ENCODE results near the gene ATAD3A. TPM values are rescaled to one million over a fixed set of nuclear protein-coding genes. Genes with fewer than 3 reads are reported as not detected.
"Not testable (repeated sequence)": the region's sequence is repeated elsewhere in the genome, so short reads cannot be mapped to it uniquely, and the experiment has no call there.

The ATAD3A gene
- polyA plus RNA-seq, 5 donors, result 13.8 to 31.6 (median 18.3) TPM

DNA sequence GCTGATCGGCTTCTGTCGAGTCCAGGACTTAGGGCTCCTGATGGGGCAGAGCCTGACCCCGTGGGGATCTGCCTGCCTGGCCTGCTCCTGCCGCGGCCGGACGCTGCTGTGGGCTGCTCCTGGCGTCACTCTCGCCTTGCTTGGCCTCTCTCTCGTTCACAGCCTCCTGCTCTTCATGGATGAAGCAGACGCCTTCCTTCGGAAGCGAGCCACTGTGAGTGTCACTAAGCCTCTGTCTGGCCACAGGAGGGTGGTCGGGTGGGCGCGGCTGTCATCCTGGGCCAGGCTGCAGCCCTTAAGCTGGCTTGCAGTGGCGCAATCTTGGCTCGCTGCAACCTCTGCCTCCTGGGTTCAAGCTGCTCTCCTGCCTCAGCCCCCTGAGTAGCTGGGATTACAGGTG is 24.3 kb upstream of the ATAD3A start:
- DNase-seq, result no peak

DNA sequence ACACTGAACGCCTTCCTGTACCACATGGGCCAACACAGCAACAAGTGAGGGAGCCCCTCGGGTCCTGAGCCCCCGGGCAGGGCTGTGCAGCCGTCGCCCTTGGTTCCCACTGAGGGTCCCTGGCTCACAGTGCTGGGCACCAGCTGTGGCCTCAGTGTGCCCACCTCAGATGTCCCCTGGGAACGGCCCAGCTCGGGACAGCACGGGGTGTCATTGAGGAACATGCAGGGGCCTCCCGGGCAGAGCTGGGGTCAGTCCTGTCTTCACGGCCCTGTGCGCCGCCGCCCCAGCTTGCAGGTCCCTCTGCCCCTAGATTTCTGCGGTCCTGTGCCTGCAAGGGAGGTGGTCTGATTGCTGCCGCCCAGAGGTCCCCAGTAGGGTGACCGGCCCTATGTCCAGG is 22.7 kb upstream of the ATAD3A start:
- DNase-seq, result no peak

DNA sequence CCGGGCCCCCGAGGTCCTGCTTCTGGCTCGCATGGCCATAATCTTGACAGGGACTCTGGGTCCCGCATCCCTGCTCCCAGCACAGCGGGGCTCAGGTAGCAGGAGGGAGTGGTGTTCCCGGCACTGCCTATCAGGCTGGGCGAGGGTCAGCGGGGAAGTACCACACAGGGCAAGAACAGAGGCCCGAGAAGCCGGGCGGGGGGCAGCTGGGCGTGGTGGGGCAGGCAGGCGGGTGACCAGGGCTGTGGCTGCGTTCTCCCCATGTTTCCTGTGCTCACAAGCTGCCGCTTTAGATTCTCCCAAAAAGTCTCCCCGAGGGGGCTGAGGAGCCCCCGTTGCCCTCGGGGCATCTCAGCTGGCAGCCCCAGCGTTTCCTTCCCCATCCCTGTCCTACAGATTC is 22.1 kb upstream of the ATAD3A start:
- no peak for DNase-seq

DNA sequence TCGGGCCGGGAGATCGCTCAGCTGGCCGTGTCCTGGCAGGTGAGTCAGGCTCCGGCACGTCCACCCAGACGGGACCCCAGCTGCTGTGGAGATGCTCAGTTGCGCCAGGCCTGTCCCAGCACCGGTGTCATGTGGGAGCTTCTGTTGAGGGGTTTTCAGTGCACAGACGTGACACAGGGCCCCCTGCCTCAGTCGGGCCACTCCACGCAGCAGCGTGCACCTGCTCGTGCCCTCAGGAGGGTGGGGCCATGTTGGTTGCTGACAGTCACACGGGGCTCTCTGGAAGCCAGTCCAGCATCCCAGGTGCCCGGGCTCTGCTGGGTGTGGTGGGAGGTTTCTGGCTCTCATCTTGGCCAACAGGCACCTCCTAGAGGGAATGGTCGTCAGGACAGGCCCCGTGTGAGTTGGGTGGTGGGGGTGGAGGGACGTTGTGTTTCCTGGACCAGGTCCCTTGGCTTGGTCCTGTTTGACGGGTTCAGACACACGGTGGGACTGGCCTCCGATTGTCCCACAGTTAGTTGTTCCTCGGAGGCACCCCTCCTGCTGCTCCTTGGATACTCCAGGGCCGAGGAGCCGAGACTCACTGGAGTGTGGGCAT is 21.2 kb upstream of the ATAD3A start:
- no peak for DNase-seq

DNA sequence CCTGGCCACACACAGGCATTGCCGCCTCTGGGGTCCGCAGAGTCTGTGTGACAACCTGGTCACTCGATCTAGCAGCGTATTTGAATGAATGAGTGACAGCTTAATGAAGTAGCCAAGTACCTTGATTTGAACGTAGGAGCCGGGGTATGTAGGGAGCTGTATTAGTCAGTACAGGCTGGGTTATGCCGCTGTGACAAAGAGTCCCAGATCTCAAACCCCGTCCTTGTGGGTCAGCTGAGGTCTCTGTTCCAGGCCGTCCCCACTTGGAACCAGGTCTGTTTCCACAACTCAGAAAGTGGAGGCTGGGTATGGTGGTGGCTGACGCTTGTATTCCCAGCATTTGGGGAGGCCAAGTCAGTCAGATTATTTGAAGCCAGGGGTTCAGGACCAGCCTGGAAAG is 20.4 kb upstream of the ATAD3A start:
- DNase-seq, result no peak

DNA sequence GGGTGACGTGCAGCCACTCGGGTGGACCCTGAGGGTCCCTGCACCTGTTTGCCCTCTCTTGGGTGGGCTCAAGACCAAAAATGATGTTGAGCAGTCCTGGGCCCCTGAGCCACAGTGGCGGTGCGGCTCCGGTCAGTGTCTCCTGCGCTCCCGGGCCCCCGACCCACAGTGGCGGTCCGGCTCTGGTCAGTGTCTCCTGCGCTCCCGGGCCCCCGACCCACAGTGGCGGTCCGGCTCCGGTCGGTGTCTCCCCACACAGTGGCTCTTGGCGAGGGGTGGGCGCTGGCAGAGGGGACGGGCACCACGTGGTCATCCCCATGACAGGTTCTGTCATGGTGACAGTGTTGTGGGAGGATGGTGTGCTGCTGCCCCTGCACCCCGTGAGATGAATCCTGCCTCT is 17.7 kb upstream of the ATAD3A start:
- DNase-seq, result not testable (repeated sequence)

DNA sequence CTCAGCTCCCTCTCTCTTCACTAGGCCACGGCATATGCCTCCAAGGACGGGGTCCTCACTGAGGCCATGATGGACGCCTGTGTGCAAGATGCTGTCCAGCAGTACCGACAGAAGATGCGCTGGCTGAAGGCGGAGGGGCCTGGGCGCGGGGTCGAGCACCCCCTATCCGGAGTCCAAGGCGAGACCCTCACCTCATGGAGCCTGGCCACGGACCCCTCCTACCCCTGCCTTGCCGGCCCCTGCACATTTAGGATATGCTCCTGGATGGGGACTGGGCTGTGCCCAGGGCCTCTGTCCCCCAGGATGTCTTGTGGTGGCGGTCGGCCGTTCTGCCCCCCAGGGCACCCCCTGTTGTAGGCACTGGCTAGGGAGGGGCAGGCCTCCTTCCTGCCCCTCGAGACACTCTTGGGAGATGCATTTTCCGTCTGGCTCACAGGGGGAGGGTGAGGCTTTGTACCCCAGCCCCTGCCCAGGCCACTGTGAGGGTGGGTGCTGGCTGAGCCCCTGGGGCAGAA is 16.4 kb upstream of the ATAD3A start:
- not testable (repeated sequence) for DNase-seq

DNA sequence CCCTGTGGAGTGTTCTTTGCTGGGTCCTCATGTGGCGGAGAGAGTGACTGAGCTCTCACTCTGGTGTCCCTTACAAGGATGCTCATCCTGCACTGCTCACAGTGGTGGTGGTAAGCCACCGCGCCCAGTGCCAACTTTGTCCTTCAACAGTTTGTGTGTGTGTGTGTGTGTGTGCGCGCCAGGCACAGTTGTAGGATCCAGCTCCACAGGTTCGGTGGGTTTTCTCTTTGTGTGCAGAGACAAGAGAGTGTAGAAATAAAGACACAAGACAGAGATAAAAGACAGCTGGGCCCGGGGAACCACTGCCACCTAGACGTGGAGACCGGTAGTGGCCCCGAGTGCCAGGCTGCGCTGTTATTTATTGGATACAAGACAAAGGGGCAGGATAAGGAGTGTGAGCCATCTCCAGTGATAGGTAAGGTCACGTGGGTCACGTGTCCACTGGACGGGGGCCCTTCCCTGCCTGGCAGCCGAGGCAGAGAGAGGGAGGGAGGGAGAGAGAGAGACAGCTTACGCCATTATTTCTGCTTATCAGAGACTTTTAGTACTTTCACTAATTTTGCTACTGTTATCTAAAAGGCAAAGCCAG is 7.1 kb upstream of the ATAD3A start:
- peak; percentile 23 to 26 for DNase-seq

DNA sequence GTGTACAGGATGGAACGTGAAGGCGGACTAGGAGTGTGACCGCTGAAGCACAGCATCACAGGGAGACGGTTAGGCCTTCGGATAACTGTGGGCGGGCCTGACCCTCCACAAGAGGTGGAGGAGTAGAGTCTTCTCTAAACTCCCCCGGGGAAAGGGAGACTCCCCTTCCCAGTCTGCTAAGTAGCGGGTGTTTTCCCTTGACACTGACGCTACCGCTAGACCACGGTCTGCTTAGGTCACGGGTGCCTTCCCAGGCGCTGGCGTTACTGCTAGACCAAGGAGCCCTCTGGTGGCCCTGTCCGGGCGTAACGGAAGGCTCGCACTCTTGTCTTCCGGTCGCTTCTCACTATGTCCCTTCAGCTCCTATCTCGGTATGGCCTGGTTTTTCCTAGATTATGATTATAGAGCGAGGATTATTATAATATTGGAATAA is 6.6 kb upstream of the ATAD3A start:
- DNase-seq, result not testable (repeated sequence)

DNA sequence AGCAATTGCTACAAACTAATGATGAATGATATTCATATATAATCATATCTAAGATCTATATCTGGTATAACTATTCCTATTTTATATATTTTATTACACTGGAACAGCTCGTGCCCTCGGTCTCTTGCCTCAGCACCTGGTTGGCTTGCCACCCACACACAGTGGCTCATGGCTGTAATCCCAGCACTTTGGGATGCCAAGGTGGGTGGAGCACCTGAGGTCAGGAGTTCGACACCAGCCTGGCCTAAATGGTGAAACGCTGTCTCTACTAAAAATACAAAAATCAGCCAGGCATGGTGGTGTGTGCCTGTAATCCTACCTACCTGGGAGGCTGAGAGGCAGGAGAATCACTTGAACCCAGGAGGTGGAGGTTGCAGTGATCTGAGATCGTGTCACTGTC is 6.2 kb upstream of the ATAD3A start:
- not testable (repeated sequence) for DNase-seq

DNA sequence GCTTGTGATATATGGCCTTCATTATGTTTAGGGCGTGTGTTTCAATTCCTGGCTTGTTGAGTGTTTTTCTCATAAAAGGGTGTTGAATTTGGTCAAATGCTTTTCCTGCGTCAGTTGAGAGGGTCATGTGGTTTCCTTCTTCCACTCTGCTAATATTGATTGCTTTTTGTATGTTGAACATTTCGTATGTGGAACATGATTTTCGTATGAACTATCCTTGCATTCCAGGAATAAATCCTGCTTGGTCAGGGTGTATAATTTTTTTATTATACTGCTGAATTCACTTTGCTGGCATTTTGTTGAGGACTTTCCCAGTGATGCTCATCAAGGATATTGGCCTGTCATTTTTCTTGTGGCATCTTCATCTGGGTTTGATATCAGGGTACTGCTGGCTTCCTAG is 4.7 kb upstream of the ATAD3A start:
- no peak for DNase-seq

DNA sequence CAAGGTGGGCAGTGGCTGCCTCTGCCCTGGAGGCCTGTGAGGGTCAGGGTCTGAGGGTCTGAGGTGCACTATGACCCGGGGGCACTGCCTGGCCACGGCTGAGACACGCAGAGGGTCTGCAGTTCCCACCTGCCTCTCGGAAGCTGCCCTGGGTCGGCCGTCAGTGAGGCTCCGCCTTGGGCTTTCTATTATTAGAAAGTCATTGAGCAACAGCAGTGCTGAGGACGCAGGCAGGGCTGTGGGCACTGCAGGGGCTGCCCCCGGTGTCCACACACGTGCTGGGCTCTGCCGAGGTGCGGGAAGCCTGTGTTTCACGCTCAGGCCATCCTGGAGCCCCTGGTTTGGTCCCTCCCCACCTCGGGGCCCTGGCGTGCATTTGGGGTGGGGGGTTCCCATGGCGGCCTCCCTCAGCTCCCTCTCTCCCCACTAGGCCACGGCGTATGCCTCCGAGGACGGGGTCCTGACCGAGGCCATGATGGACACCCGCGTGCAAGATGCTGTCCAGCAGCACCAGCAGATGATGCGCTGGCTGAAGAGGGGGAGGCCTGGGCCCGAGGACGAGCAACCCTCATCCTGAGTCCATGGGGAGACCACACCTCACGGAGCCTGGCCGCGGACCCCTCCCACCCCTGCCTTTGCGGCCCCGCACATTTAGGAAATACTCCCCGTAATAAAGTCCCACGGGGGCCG is 3.0 kb upstream of the ATAD3A start:
- not testable (repeated sequence) for DNase-seq

DNA sequence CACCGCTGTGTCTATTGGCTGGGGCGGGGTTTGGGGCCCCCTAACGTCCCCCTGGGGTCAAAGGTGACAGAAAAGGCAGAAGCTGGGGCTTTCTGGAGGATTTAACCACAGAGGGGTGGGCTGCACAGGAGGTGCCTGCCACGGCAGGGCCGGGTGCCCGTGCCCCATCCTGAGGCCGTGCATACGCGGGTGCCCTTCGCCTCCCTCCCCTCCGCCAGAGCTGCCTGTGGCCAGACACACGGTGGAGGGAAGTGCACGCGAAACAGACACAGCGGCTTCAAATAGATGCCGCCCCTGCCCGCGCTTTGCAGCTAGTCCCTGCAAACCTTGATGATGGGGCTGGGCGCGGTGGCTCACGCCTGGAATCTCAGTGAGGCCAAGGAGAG is 2.5 kb upstream of the ATAD3A start:
- DNase-seq, result not testable (repeated sequence)

DNA sequence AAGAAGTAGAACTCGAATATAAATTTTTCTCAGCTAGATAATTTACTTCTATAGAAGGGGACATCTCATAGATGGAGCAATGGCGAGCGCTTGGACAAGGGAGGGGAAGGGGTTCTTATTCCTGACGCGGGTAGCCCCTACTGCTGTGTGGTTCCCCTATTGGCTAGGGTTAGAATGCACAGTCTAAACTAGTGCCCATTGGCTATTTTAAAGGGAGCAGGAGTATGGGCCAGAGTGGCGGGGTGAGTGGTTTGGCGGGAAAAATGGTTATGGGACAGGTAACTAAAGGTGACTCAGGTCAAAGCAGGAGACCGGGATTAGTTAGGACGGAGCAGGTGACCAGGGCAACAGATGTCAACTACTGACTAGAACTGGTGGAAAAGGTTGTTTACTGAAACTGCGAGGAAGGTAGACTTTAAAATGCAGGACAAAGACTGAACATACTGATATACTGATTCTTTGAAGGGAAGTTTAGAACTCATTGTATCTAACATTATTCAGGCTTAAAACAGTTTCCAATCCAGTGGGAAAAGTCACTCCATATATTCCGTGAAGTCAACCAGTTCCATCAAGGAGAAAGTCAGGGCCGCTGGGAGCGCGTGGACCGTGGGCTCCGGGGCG is 940 bp upstream of the ATAD3A start:
- DNase-seq, result peak; percentile 5

DNA sequence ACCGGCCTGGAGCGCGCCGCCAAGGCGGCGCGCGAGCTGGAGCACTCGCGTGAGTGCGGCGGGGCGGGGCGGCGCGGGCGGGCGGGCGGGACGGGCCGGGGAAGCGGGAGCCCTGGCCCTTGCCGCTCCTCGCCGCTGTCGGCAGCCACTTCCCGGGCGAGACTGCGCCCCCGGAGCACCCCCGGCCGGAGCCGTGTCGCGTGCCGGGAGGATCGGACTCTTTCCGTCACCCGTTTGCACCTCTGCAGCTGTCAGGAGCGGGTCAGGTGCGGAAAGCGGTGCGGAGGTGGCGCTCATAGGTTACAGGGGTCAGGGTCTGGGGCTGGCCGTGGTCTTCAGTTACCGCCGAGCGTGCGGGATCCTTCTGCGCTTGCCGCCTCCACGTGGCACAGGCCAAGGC is 463 bp downstream of the ATAD3A start:
- DNase-seq, result not testable (repeated sequence)

DNA sequence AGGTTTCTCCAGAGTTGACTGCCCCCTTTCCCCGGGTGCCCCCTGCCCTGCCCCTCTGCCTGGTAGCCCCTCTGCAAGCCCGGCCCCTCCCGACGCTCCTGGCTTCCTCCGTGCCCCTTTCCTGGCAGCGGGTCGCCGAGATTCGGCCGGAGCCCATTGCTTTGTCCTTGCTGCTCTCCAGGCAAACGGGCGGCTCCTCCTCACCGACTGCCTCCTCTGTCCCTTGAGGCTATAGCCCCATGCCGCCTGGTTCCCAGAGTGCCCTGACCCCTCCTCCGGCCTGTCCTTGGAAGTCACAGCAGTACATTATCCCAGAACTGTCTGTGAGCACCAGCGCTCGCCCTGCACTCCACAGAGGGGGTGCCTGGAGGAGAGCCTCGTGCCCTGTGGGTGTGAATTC is 1.7 kb downstream of the ATAD3A start:
- not testable (repeated sequence) for DNase-seq

DNA sequence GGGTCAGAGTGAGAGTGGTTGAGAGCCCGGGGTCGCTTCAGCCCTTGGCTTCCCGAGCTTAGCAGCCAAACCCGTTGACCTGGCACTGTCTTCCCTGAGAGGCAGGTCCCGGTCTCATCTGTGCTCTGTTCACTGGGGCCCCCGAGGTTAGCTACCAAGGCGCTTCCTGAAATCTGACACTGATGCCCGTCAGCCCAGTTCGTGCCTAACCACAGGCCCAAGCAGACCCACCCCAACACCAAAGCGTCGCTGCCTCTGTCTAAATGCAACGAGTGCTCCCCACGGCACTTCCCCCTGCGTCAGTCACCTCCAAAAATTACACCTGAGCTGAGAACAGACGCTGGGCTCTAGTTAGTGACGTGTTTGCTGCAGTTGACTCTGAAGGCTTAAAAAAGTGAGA is 2.4 kb downstream of the ATAD3A start:
- DNase-seq, result not testable (repeated sequence)

DNA sequence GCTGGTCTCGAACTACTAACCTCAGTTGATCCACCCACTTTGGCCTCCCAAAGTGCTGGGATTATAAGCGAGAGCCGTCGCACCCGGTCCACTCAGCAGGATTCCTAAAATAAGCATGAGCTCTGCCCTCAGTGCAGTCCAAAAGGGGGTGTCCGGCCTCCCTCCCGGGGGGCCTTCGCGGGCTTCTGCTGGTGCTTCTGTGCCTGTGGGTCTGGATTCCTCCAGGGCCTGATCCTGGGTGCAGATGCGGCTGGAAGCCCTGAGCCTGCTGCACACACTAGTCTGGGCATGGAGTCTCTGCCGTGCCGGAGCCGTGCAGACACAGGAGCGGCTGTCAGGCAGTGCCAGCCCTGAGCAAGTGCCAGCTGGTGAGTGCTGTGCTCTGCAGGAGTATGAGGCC is 5.0 kb downstream of the ATAD3A start:
- not testable (repeated sequence) for DNase-seq

DNA sequence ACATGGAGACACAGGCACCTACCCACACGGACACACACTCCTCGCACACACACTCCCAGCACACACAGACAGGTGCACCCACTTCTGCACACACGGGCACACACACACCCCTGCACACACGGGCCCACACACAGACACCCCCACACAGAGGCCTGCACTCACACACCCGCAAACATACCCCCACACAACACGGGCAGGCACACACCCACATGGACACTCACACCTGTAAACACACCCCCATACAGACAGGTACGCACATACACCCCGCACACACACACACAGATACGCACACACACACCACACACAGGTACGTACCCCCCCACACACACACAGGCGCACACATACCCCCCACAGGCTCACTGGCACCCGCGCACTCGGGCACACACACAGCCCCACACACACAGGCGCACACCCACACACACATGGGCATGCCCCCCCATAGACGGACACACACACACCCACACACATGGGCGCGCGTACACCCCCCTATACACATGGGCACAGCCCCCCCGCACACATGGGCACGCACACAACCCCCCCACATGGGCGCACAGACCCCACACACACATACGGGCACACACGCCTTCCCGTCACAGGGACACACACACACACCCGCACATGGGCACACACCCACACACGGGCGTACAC is 6.1 kb downstream of the ATAD3A start:
- DNase-seq, result no peak

DNA sequence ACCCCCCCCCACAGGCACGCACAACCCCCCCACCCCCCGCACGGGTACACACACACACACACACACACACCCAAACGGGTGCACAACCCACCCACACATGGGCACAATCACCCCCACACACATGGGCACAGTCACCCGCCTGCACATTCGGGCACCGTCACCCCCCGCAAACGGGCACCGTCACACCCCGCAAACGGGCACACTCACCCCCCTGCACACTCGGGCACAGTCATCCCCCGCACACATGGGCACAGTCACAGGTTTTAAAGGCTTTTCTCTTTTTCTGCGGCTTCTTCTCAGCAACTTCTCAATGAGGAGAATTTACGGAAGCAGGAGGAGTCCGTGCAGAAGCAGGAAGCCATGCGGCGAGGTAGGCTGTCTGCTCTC is 6.7 kb downstream of the ATAD3A start:
- DNase-seq, result not testable (repeated sequence)

DNA sequence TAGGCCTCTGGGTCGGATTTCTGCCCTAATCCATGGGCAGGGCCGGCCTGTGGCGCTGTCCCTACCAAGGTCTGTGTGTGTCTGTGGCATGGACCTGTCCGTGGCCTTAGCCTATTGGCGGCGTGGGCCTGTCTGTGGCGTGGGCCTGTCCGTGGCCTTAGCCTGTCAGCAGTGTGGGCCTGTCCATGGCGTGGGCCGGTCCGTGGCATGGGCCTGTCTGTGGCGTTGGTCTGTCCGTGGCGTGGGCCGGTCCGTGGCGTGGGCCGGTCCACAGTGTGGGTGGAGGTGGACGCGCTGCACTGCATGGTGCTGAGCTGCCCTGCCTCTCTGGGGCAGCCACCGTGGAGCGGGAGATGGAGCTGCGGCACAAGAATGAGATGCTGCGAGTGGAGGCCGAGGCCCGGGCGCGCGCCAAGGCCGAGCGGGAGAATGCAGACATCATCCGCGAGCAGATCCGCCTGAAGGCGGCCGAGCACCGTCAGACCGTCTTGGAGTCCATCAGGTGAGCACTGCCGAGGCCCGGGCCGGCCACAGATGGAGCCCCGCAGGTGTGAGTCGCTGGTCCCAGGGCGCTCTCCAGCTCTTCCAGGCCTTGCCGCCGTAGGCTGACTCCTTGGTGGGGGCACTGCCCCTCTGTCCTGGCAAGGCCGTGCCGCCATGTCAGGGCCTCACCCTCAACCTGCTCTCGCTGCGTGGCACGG is 8.0 kb downstream of the ATAD3A start:
- not testable (repeated sequence) for DNase-seq

DNA sequence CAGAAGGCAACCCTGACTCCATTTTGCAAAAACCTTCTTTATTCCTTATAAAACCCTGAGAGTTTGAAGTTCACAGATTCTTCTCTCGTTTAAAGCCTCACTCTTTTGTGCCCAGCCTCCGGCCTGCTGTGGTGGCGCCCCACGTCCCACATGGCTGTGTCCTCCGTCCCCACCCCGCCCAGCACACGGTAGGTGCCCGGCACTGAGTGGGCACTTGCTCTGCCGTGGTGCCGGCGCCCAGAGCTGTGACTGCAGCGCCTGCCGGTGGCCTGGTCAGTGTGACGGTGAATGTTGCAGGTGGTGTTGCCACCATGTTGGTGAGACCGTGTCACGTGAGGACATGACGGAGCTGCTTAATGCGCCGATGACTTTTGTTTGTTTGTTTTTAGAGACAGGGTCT is 9.4 kb downstream of the ATAD3A start:
- no peak for DNase-seq
